ENCODE results near the gene GBF1.
"Not testable (repeated sequence)": the region's sequence is repeated elsewhere in the genome, so short reads cannot be mapped to it uniquely, and the experiment has no call there.

Gene GBF1, protein sequence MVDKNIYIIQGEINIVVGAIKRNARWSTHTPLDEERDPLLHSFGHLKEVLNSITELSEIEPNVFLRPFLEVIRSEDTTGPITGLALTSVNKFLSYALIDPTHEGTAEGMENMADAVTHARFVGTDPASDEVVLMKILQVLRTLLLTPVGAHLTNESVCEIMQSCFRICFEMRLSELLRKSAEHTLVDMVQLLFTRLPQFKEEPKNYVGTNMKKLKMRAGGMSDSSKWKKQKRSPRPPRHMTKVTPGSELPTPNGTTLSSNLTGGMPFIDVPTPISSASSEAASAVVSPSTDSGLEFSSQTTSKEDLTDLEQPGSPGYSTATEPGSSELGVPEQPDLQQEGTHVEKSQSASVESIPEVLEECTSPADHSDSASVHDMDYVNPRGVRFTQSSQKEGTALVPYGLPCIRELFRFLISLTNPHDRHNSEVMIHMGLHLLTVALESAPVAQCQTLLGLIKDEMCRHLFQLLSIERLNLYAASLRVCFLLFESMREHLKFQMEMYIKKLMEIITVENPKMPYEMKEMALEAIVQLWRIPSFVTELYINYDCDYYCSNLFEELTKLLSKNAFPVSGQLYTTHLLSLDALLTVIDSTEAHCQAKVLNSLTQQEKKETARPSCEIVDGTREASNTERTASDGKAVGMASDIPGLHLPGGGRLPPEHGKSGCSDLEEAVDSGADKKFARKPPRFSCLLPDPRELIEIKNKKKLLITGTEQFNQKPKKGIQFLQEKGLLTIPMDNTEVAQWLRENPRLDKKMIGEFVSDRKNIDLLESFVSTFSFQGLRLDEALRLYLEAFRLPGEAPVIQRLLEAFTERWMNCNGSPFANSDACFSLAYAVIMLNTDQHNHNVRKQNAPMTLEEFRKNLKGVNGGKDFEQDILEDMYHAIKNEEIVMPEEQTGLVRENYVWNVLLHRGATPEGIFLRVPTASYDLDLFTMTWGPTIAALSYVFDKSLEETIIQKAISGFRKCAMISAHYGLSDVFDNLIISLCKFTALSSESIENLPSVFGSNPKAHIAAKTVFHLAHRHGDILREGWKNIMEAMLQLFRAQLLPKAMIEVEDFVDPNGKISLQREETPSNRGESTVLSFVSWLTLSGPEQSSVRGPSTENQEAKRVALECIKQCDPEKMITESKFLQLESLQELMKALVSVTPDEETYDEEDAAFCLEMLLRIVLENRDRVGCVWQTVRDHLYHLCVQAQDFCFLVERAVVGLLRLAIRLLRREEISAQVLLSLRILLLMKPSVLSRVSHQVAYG (N-terminal part only)

DNA sequence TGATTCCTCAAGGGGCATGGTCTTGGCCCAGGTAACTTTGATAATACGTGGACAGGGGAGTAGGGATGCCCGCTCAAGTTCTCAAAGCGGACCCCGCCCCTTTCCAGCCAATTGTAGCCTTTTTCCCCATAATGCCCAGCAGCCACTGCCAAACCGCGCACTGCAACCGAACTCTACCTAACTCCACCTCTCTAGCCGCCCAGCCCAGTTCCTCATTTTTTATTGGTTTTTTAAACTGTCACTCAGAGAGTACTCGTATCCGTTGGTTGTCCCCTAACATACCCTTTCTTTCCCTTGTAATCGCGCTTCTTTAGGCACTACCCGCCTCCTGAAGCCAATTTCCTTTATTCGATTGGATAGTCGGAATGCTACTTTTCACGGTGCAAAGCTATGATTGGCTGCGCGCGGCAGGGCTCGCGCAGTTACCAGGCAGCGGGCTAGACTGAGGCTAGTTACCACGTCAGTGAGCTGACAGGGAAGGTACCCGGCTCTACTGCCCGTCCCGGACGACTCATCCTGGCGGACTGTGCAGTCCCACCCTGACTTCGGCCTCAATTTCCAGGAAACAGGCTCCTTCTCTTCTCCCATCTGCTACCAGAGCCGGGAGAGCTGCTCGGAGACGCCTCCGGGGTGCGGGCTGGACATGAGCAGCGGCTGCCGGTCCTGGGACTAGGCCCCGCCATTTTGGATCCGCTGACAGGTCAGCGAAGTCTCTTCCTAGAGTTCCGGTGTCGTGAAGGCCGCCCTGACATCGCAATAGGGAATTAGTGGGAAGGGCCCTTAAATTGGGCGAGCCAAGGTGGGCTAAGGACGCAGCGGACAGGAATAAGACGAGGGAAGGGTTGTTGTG is at the start of gene GBF1:
TSS of gene GBF1 (plus strand) at position 451 of the 850 bp plus-strand sequence. CDS start 13,407 bp downstream, outside the sequence.
- peak; percentile 92 for DNase-seq

DNA sequence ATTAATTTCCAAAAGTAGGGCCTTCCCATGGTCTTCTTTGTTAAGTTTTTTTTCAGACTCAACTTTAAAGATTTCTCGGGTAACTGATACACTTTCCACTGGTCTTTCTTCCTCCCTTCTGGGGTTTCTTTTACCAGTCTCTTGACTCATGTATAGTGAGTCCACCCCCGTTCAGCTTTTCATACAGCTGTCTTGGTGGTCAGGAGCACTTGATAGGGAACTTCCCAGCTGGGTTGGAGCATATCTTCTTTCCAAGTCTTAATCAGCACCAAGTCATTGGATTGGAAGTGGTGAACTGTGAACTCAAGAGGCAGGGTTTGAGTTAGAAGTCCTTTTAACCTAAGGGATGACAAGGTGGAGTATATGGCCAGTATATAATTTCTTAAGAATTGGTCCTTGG is 48.4 kb upstream of the GBF1 start:
- DNase-seq, result no peak

DNA sequence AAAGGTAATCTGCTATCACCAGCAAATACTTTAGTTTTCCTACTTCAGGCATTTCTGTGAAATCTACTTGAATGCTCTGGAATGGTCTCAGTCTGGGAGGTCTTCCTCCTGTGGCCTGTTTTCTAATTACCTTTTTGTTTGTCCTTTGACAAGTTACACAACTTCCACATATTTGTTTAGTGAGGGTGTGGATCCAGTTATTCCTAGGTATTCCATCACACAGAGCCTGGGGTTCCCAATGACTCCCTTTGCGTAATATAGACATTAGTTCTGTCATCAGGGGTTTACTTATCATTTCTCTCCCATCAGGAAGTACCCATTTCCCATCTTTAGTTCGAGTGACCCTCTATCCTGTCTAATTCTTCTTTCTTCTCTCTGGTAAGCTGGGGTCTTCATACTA is 47.3 kb upstream of the GBF1 start:
- no peak for DNase-seq

DNA sequence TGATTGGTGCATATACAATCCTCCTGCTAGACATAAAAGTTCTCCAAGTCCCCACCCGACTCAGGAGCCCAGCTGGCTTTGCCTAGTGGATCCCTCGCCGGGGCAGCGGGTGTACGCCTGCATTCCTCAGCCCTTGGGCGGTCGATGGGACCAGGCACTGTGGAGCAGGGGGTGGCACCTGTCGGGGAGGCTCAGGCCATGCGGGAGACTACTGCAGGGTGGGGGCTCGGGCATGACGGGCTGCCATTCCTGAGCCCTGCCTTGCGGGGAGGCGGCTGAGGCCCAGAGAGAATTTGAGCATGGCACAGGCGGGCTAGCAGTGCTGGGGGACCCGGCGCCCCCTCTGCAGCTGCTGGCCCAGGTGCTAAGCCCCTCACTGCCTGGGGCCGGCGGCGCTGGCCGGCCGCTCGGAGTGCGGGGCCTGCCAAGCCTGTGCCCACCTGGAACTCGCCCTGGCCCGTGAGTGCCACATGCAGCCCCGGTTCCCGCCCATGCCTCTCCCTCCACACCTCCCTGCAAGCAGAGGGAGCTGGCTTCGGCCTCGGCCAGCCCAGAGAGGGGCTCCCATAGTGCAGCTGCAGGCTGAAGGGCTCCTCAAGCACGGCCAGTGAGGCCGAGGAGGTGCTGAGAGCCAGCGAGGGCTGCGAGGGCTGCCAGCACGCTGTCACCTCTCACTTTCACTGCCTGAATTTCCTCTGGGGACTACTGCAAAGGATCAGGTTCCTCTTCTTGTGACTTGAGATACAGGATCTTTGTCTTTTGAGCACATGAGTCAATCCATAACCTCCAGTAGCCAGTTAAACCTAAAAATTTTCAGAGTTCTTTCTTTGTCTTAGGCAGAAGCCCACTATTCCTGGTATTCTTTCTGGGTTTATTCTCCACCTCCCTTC is 44.3 kb upstream of the GBF1 start:
- no peak for DNase-seq

DNA sequence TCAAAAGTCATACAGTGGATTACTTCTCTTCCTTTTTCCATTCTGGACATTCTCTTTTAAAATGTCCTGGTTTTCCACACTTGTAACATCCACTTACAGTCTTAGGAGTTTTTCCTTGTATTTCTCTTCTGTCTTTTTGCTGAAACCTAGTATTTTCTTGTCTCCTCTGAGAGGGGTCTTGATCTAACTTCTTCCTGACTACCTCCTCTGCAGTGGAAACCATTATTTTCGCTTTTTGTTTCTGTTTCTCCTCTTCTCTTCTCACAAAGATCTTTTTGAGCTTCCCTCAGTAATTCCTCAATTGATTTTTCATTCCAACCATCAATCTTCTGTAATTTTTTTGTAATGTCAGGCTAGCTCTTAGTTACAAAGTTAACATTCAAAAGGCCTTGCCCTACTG is 42.9 kb upstream of the GBF1 start:
- no peak for DNase-seq

DNA sequence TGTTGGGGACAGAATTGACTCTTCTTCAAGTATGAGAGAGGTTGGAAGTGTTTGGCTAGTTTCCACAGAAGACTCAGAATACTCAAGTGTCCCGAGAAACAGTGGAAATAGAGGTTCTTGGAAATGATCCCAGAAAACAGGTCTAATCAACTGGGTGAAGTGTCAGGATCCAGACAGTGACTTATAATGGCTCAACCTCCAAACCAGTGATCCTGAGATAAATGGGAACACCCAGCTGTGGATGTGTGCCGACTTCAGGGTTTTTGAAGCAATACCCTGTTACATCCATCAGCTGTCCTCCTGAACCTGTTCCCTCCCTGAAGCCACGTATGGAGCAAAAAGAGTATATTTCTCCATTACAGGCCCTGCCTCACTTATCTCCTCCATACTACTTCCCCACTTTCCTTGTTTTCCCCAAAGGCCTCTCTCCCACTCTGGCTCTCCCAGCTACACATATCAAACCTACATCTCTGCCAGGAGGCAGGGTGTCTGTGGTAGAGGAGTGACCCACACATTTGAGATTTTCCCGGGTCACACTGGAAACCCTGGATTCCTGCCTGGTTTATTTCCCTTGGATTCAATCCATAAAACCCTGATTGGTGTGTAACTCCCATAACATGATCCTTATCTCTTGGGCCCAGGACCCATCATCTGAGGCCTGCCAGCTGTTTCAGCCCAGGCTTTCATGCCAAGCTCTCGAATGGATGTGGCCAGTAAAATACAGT is 36.9 kb upstream of the GBF1 start:
- DNase-seq, result no peak

DNA sequence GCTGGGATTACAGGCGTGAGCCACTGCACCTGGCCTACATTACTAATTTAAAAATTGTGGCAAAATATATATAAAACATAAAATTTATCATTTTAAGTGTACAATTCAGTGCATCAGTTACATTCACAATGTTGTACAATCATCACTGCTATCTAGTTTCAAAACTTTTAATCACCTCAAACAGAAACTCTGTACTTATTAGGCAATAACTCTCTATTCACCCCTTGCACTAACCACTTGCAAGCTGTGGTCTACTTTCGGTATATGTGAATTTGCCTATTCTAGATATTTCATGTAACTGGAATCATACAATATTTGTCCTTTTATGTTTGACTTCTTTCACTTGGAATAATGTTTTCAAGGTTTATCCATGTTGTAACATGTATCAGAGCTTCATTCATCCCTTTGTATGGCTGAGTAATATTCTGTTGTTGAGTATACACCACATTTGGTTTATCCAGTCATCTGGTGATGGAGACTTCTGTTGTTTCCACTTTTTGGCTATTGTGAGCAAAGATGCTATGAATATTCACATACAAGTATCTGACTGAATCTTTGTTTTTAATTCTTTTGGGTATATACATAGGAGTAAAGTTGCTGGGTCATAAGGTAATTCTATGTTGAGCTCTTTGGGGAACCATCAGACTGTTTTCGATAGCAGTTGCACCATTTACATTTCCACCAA is 33.6 kb upstream of the GBF1 start:
- DNase-seq, result no peak

DNA sequence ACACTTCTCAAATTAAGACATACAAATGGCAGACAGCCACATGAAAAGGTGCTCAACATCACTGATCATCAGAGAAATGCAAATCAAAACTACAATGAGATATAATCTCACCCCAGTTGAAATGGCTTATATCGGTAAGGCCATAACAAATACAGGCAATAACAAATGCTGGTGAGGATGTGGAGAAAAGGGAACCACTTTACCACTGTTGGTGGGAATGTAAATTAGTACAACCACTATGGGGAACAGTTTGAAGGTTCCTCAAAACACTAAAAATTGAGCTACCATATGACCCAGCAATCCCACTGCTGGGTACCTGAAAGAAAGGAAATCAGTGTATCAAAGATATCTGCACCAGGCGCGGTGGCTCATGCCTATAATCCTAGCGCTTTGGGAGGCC is 31.7 kb upstream of the GBF1 start:
- DNase-seq, result not testable (repeated sequence)

DNA sequence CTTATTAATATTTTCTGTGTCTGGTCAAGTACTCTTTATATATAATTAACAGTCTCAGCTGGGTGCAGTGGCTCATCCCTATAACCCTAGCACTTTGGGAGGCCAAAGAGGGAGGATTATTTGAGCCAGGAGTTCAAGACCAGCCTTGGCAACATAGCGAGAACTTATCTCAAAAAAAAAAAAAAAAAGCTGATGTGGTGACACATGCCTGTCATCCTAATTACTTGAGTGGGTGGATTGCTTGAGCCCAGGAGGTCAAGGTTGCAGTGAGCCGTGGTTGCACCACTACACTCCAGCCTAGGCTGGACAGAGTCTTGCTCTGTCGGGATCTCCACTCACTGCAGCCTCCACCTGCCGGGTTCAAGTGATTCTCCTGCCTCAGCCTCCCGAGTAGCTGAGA is 26.0 kb upstream of the GBF1 start:
- DNase-seq, result no peak

DNA sequence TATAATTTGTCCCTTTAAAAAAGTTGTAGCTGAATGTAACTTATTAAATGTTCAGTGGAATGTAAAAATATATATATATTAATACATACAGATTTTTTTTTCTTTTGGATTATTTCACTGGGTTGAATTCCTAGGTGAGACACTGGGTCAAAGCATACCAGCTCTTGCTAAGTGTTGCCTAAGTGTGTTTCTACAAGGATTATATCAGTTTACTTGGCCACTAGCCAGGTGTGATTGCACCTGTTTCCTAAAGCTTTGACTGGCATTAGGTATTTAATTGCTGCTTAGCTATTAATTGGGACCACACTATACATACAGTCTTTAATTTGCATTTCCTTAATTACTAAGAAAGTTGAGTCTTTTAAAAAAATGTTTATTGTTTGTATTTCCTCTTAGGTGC is 24.7 kb upstream of the GBF1 start:
- DNase-seq, result no peak

DNA sequence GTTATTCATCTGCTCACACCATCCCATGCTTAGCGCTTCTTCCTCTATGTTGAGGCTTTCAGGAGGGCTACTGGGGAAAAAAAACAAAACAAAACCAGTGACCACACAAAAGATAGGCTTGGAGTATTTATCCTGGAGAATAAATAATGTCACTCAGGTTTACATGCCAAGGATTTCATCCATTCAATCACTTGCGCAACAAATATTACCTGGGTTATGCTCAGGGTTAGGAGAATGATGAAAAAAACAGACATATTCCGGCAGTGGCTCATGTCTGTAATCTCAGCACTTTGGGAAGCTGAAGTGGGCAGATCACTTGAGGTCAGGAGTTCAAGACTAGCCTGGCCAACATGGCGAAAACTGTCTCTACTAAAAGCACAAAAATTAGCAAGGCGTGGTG is 22.5 kb upstream of the GBF1 start:
- no peak for DNase-seq

DNA sequence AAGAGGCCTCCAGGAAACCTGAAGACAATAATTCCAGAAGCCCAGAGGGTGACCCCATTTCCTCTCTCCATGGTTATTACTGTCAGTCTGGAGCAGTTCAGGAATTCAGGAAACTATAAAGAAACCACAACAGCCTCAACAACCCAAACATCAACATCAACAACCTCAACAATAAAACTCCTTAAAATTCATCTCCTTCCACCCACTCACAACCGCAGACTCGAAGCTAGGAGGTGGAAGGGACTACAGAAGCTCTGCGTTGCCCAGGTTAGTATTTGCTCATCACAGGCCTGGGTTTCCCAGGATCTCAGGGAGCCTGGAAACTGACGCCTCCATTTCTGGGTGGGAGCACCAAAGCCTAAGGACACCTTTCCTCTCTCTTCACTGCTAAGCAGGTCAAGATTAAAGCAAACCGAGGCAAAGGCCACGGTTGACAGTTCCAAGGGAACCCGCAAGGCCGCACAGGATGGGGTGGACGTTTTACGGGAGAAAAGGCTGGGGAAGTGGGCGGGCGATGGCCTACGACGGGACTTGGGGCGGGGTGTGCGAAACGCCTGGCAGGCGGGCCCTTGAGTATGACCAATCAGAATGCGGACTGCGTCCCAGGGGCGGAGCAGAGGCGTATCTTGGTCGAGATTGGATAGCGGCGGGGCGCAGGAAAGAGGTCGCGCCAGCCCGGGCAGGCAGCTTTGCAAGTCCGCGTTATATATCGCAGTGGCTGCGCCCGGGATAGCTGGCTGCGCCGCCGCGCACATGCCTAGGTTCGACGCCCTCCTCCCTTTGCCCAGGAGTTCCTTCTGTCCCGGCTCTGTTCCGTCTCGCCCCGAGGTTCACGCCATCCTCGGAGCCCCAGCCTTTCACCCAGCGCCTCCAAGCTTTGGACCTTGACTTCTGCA is 19.4 kb upstream of the GBF1 start, which contains the start of gene ELOVL3:
TSS of gene ELOVL3 (plus strand) at position 654 of the 896 bp plus-strand sequence. CDS start 250 bp downstream, outside the sequence.
- peak; percentile 88 for DNase-seq

DNA sequence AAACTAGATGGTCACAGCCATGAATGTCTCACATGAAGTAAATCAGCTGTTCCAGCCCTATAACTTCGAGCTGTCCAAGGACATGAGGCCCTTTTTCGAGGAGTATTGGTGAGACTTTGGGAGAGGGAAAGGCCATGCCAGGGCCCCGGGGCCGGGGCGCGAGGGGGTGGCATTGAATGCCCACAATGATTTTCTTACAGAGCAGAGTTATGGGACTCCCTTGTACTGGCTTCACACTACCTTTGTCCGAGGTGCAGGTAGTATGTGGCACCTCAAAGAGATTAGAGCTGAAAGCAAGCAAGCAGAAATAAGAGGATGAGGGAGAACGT is 18.8 kb upstream of the GBF1 start:
- no peak for DNase-seq

DNA sequence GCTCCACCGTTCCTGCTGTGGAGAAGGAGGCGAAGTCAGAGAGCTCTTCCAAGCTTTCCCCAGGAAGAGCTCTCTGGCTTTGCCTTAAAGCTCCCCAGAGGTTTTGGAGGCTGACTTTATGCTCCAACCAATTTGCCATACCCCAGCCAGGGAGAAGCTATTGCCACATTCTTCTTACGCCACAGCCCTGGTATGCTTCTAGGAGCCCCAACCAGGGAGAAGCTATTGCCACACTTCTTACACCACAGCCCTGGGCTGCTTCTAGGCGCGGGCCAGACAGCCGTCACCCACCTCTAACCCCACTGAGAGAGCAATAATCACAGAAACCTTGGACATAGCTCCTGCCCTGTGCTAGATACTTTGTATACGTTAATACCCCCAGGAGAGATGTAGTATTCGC is 18.3 kb upstream of the GBF1 start:
- DNase-seq, result no peak

DNA sequence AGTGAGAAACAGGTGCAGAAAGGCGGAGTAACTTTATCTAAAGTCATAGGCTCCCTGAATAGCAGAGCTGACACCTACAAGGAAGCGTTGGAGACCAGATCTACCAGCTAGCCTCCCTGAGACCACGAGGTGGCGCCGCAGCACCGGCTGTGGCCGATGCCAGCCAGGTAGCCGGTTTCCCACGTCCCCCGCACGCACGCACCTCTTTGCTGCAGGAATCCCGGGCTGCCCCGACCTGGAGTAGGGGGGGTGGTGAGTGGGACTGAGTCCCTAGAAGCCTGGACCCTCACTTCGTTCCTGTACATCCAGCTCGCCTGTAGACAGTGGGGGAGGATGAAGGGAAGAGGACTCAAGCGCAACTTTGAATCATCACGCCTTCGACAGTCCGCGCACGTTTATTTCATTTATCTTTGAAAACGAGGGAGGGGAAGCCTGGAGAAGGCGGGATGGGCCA is 15.5 kb upstream of the GBF1 start:
- peak; percentile 94 for DNase-seq

DNA sequence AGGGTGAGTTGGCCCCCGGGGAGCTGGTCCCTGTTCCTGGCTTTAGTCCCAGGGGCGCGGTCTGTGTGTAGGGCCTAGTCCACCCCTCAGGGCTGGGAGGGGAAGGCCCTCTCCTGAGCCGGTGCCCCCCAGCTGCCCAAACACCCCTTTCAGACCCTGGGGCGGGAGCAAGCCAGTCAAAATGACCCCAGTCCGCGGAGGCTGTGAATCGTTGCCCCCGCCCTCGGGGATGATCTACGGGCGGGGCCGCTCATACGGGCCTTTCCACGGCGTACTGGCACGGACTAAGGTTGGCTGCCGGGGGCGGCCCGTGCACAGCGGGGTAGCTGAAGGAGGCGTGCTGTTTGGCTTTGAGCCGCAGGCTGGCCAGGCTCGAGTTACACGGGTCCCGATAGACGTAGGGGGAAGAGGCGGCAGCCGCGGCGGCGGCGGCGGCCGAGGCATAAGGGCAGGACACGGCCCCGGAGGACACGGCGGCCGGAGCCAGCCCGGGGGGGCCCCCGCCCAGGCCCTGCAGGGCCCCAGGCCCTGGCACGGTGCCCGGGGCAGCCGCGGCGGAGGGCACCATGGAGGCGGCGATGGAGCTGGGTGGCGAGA is 15.0 kb upstream of the GBF1 start:
- DNase-seq, result peak; percentile 72

DNA sequence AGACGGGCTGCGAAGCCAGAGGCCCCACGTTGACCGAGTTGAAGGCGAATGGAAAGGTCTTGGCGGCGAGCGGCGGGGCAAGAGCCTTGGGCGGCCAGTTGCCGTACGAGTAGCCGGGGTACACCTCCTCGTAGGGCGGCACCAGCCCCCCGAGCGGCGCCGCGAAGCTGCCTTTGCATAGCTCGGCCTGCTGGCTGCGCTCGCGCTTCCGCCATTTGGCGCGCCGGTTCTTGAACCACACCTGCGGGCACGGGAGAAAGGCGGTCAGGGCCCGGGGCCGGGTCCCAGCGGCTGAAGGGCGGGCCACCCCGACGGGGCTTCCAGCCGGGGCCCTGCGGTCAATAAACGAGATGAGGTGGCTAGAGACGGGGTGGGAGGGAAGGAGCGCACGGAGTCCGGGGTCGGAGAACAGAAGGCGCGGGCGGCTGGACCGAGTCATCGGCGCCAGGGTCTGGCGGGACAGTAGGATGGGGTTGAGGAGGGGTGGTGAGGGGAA is 14.4 kb upstream of the GBF1 start:
- DNase-seq, result peak; percentile 80

Measured in activated CD8-positive, alpha-beta memory T cell treated with anti-CD3 and anti-CD28 coated beads for 24 hours (primary cell).